Chondrocyte (in vitro differentiated cells): Measurements from ENCODE around the gene LYPD6. TPM values are rescaled to one million over a fixed set of nuclear protein-coding genes. Genes with fewer than 3 reads are reported as not detected.
"Not testable (repeated sequence)": the region's sequence is repeated elsewhere in the genome, so short reads cannot be mapped to it uniquely, and the experiment has no call there.

Experiments used
- DNase-seq: peaks from one replicate; pipeline ENCODE4 v3.0.0; 2021; ENCODE audit warnings: mixed read lengths, low spot score
- H3K27ac Mint-ChIP-seq: one replicate; pipeline ENCODE4 v1.8.0; 2021; ENCODE audit warnings: mild to moderate bottlenecking, moderate library complexity, mixed read lengths; ENCODE audit not compliant: unreplicated experiment
- H3K27me3 Mint-ChIP-seq: 2 replicates; pipeline ENCODE4 v1.8.0; 2021; ENCODE audit warnings: low read depth, mixed read lengths
- H3K36me3 Mint-ChIP-seq: 2 replicates; pipeline ENCODE4 v1.8.0; 2021; ENCODE audit warnings: low read depth, mixed read lengths
- H3K4me1 Mint-ChIP-seq: 2 replicates; pipeline ENCODE4 v1.8.0; 2021; ENCODE audit warnings: low read depth, mild to moderate bottlenecking, mixed read lengths
- H3K4me3 Mint-ChIP-seq: one replicate; pipeline ENCODE4 v1.8.0; 2021; ENCODE audit warnings: mild to moderate bottlenecking, moderate library complexity, mixed read lengths; ENCODE audit not compliant: unreplicated experiment
- H3K9me3 Mint-ChIP-seq: 2 replicates; pipeline ENCODE4 v1.8.0; 2021; ENCODE audit warnings: low read depth, mixed read lengths
- CTCF ChIP-seq: fragments of 200-600 bp; sonication (generic); IDR thresholded peaks from 2 replicates; pipeline ENCODE4 v1.5.0; 2021; ENCODE audit warnings: antibody characterized with exemption, mild to moderate bottlenecking, moderate library complexity
- total RNA-seq: library from RNA; stranded (reverse); gene quantifications from 3 replicates; pipeline ENCODE4 v1.2.1, GENCODE V29; 2021

LYPD6 gene
- total RNA-seq, 1 donor from 2014 or later, result 0.57 TPM

GRCh38 chr2:149489452-149489851 lies 159.1 kb downstream of the LYPD6 start:
- peaks cover 17% of the 10 kb centered on the region for H3K4me1 Mint-ChIP-seq
- no peak for DNase-seq
- H3K27ac Mint-ChIP-seq, result no peak overlapping the region
- TF ChIP-seq CTCF, result no peak
- H3K4me3 Mint-ChIP-seq, result no peak overlapping the region
- H3K36me3 Mint-ChIP-seq, result no peaks in the 10 kb centered on the region
- H3K27me3 Mint-ChIP-seq, result peaks cover 3% of the 10 kb centered on the region
- no peaks in the 10 kb centered on the region for H3K9me3 Mint-ChIP-seq

- H3K4me1 Mint-ChIP-seq, result peaks cover 17% of the 10 kb centered on the region
- no peak overlapping the region for H3K27ac Mint-ChIP-seq
- peaks cover 3% of the 10 kb centered on the region for H3K27me3 Mint-ChIP-seq
- peak; percentile 66 for TF ChIP-seq CTCF
- no peaks in the 10 kb centered on the region for H3K36me3 Mint-ChIP-seq
- no peak overlapping the region for H3K4me3 Mint-ChIP-seq
- peaks cover 2% of the 10 kb centered on the region for H3K9me3 Mint-ChIP-seq
- no peak for DNase-seq
Observed at GRCh38 chr2:149490296-149490695, 159.9 kb downstream of the LYPD6 start.

- Mint-ChIP-seq H3K4me3 (no peak overlapping the region), H3K27ac (no peak overlapping the region), H3K36me3 (peaks cover 4% of the 10 kb centered on the region), H3K9me3 (peaks cover 9% of the 10 kb centered on the region), H3K27me3 (peaks cover 3% of the 10 kb centered on the region), H3K4me1 (peaks cover 17% of the 10 kb centered on the region)
- no peak for DNase-seq
- TF ChIP-seq CTCF, result no peak
Observed at GRCh38 chr2:149492923-149493322, 162.5 kb downstream of the LYPD6 start.

- Mint-ChIP-seq H3K36me3 (peaks cover 11% of the 10 kb centered on the region), H3K9me3 (peaks cover 17% of the 10 kb centered on the region)
- H3K27me3 Mint-ChIP-seq, H3K4me3 Mint-ChIP-seq, H3K4me1 Mint-ChIP-seq, H3K27ac Mint-ChIP-seq, DNase-seq: not testable (repeated sequence)
Observed at GRCh38 chr2:149499204-149499603, 168.8 kb downstream of the LYPD6 start.

GRCh38 chr2:149506808-149507207 lies 176.4 kb downstream of the LYPD6 start:
- not testable (repeated sequence) for H3K4me3 Mint-ChIP-seq, H3K36me3 Mint-ChIP-seq, DNase-seq, H3K4me1 Mint-ChIP-seq, H3K9me3 Mint-ChIP-seq, H3K27me3 Mint-ChIP-seq, H3K27ac Mint-ChIP-seq

- no peaks in the 10 kb centered on the region for H3K36me3 Mint-ChIP-seq
- peaks cover 3% of the 10 kb centered on the region for H3K27me3 Mint-ChIP-seq
- H3K9me3 Mint-ChIP-seq, result peaks cover 3% of the 10 kb centered on the region
- no peak overlapping the region for H3K4me3 Mint-ChIP-seq
- no peaks in the 10 kb centered on the region for H3K4me1 Mint-ChIP-seq
- no peak for DNase-seq
- no peak for TF ChIP-seq CTCF
- no peak overlapping the region for H3K27ac Mint-ChIP-seq
Observed at GRCh38 chr2:149507974-149508373, 177.6 kb downstream of the LYPD6 start.
